Peyer's patch (tissue), 4 donors: ENCODE measurements around the gene EPS8L3. TPM values are rescaled to one million over a fixed set of nuclear protein-coding genes. Genes with fewer than 3 reads are reported as not detected.

Experiments
- DNase-seq, 3 donors: peaks; one replicate each; pipeline ENCODE4 v3.0.0-alpha.2; 2017 to 2019
- H3K27ac ChIP-seq, 4 donors: fragments of 200-600 bp; sonication (generic); one replicate each; pipeline ENCODE4 v1.5.1; 2016 to 2019
- H3K27me3 ChIP-seq, 2 donors: fragments of 200-600 bp; sonication (generic); one replicate each; pipeline ENCODE4 v1.5.1; 2019
- H3K36me3 ChIP-seq, 3 donors: fragments of 200-600 bp; sonication (generic); one replicate each; pipeline ENCODE4 v1.5.1; 2016 to 2019
- H3K4me1 ChIP-seq, 4 donors: fragments of 200-600 bp; sonication (generic); one replicate each; pipeline ENCODE4 v1.5.1; 2016 to 2019
- H3K4me3 ChIP-seq, 4 donors: fragments of 200-600 bp; sonication (generic); 1 replicate in 3 of 4; 2 replicates in 1 of 4; pipeline ENCODE4 v1.5.1; 2016 to 2019; ENCODE audit warnings: mild to moderate bottlenecking in 1 of 4
- H3K9me3 ChIP-seq, 4 donors: fragments of 200-600 bp; sonication (generic); one replicate each; pipeline ENCODE4 v1.5.1; 2016 to 2019; ENCODE audit warnings: mild to moderate bottlenecking in 1 of 4
- POLR2A ChIP-seq, 2 donors: fragments of 450-650 bp; IDR thresholded peaks; one replicate each; pipeline ENCODE4 v1.5.1; 2017; ENCODE audit warnings: antibody characterized with exemption in 2 of 2, mild to moderate bottlenecking in 2 of 2, moderate library complexity in 2 of 2
- total RNA-seq, 4 donors: library from RNA; depleted of rRNA; stranded (reverse); fragments of >200 nt; gene quantifications; one replicate each; pipeline ENCODE4 v1.1.0, GENCODE V29; 2016
- TF ChIP-seq, protein P1 (sequence below), 6 experiments: fragments of 450-650 bp in 4 of 6; fragments of 200-600 bp in 2 of 6; sonication (generic) in 1 of 6; IDR thresholded peaks; one replicate each; pipeline ENCODE4 v1.5.1; 2017 to 2019; ENCODE audit warnings: antibody characterized with exemption in 6 of 6, mild to moderate bottlenecking in 3 of 6, moderate library complexity in 1 of 6

Gene EPS8L3
- total RNA-seq, 4 donors from 2014 or later: 263 to 745 (median 649) TPM

- H3K4me1 ChIP-seq: peaks cover 9 to 86% (median 17%) of the 10 kb centered on the region in 4 donors
- TF ChIP-seq POLR2A (IDR thresholded peaks at IDR 0.05): no peak
- TF ChIP-seq, protein P1, sequence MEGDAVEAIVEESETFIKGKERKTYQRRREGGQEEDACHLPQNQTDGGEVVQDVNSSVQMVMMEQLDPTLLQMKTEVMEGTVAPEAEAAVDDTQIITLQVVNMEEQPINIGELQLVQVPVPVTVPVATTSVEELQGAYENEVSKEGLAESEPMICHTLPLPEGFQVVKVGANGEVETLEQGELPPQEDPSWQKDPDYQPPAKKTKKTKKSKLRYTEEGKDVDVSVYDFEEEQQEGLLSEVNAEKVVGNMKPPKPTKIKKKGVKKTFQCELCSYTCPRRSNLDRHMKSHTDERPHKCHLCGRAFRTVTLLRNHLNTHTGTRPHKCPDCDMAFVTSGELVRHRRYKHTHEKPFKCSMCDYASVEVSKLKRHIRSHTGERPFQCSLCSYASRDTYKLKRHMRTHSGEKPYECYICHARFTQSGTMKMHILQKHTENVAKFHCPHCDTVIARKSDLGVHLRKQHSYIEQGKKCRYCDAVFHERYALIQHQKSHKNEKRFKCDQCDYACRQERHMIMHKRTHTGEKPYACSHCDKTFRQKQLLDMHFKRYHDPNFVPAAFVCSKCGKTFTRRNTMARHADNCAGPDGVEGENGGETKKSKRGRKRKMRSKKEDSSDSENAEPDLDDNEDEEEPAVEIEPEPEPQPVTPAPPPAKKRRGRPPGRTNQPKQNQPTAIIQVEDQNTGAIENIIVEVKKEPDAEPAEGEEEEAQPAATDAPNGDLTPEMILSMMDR (IDR thresholded peaks at IDR 0.05): peak in 1 of 6 experiments; percentile 15
- no peaks in the 10 kb centered on the region for H3K36me3 ChIP-seq
- DNase-seq: peak in 2 of 3 donors; percentile 47 to 72
- H3K27ac ChIP-seq: peak overlapping the region; percentile 52 to 72 (median 55)
- no peaks in the 10 kb centered on the region for H3K27me3 ChIP-seq
- no peak overlapping the region for H3K4me3 ChIP-seq
- no peaks in the 10 kb centered on the region for H3K9me3 ChIP-seq
Observed at GRCh38 chr1:109792056-109792831, 28.5 kb upstream of the EPS8L3 start.

- Histone ChIP-seq H3K27ac (peak overlapping the region in 3 of 4 donors; percentile 55 to 72 (median 55)), H3K36me3 (no peaks in the 10 kb centered on the region), H3K9me3 (no peaks in the 10 kb centered on the region), H3K27me3 (no peaks in the 10 kb centered on the region), H3K4me3 (no peak overlapping the region), H3K4me1 (peaks cover 9 to 86% (median 15%) of the 10 kb centered on the region in 4 donors)
- TF ChIP-seq, protein P1 (IDR thresholded peaks at IDR 0.05): no peak
- no peak for TF ChIP-seq POLR2A (IDR thresholded peaks at IDR 0.05)
- DNase-seq: peak in 1 of 3 donors; percentile 41
Observed at GRCh38 chr1:109791495-109792043, 27.8 kb upstream of the EPS8L3 start.

DNA sequence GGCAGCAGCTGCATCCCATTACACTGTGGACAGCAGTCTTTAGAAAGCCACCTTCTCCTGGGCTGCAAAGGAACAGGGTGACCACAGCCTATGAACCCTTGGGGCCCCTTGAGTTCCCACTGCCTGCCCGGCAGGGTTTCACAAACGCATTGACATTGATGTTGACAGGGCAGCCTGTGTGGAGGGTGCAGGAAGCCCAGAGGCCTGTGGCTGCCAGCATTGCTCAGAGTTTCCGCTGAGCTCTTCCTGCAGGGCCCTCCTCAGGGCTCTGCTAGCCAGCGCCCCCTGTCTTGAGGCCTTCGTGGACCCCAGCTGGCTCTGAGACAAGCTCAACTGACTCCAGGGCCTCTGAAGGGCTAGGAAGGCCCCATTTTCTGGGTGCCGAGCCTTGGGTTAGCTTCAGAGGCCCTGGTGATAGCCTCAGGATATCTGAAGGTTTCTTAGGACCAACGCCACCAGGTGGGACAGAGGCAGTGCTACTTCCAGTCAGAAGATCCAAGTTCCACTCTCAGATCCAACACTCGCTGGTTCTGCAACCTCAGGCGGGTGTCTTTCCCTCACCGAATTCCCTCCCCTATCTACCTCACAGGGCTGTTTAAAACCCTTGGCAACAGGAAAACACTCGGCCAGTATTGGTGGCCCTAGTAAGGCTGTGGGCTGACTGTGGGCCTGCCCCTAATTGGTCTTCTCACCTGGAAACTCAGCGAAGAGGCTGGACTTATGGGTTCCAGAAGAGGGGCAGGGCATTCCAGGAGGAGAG, 27.2 kb upstream of the EPS8L3 start:
- Histone ChIP-seq H3K4me3 (no peak overlapping the region), H3K27me3 (no peaks in the 10 kb centered on the region), H3K9me3 (no peaks in the 10 kb centered on the region), H3K4me1 (peaks cover 9 to 86% (median 14%) of the 10 kb centered on the region in 4 donors), H3K36me3 (no peaks in the 10 kb centered on the region), H3K27ac (peak overlapping the region in 3 of 4 donors; percentile 51 to 55 (median 55))
- peak; percentile 58 to 85 (median 65) for DNase-seq
- TF ChIP-seq, protein P1 (IDR thresholded peaks at IDR 0.05): peak in 5 of 6 experiments; percentile 25 to 51 (median 46)
- no peak for TF ChIP-seq POLR2A (IDR thresholded peaks at IDR 0.05)

- H3K36me3 ChIP-seq: no peaks in the 10 kb centered on the region
- H3K4me3 ChIP-seq: no peak overlapping the region
- no peaks in the 10 kb centered on the region for H3K9me3 ChIP-seq
- no peak for DNase-seq
- TF ChIP-seq, protein P1 (IDR thresholded peaks at IDR 0.05): no peak
- TF ChIP-seq POLR2A (IDR thresholded peaks at IDR 0.05): no peak
- no peaks in the 10 kb centered on the region for H3K27me3 ChIP-seq
- H3K4me1 ChIP-seq: peaks cover 9 to 84% (median 14%) of the 10 kb centered on the region in 4 donors
- peak overlapping the region in 3 of 4 donors; percentile 51 to 55 (median 55) for H3K27ac ChIP-seq
Observed at GRCh38 chr1:109790329-109790728, 26.6 kb upstream of the EPS8L3 start.

DNA sequence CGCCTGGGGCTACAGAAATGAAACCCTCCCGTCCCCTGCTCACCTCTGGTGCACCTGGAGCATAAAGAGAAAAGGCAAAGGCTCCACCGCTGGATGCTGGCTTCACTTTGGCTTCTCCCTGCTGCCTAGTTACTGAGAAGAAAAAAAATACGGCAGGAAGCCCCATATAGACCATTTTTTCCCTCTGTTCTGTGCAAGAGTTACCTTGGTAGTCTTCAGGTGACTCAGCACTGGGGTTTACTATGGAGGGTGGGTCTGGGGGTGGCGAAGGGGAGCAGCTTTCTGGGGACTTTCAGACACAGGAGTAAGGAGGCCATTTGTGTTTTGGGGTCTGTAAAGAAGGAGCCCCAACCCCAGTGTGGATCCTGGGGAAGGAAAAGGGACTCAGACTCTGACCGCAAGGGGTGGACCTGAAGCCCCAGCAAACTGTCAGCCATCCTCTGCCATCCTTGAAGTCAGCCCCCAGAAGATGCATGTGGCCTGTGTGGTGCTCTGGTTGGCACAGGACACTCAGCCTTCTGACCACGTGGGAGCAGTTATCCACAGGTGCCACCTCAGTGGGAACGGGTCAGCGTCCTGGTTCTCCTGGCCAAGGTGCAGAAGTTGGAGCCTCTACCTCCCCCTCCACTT, 25.9 kb upstream of the EPS8L3 start:
- peaks cover 9 to 78% (median 14%) of the 10 kb centered on the region in 4 donors for H3K4me1 ChIP-seq
- H3K9me3 ChIP-seq: no peaks in the 10 kb centered on the region
- peak in 1 of 3 donors; percentile 44 for DNase-seq
- H3K27ac ChIP-seq: no peak overlapping the region
- TF ChIP-seq, protein P1 (IDR thresholded peaks at IDR 0.05): no peak
- no peak for TF ChIP-seq POLR2A (IDR thresholded peaks at IDR 0.05)
- H3K4me3 ChIP-seq: no peak overlapping the region
- H3K27me3 ChIP-seq: no peaks in the 10 kb centered on the region
- no peaks in the 10 kb centered on the region for H3K36me3 ChIP-seq
